Kidney epithelial cell (primary cell): ENCODE data around the gene OPN1LW. TPM values are rescaled to one million over a fixed set of nuclear protein-coding genes. Genes with fewer than 3 reads are reported as not detected.

Experiments
- DNase-seq: peaks from one replicate; pipeline ENCODE4 v3.0.0-alpha.2; 2010; ENCODE audit warnings: low read depth
- H3K27me3 ChIP-seq: 2 replicates; pipeline ENCODE4 v1.6.0; 2011; ENCODE audit warnings: low read length; ENCODE audit not compliant: control insufficient read depth, insufficient read depth
- H3K36me3 ChIP-seq: 2 replicates; pipeline ENCODE4 v1.5.1; 2011; ENCODE audit warnings: low read length; ENCODE audit not compliant: control insufficient read depth, insufficient read depth
- H3K4me3 ChIP-seq: 2 replicates; pipeline ENCODE4 v1.5.1; 2011; ENCODE audit warnings: low read depth, mild to moderate bottlenecking, control low read depth, low read length
- CTCF ChIP-seq: IDR thresholded peaks from 2 replicates; pipeline ENCODE4 v1.5.1; 2011; ENCODE audit warnings: mild to moderate bottlenecking, moderate library complexity, low read length, control low read depth, inconsistent platforms; ENCODE audit not compliant: insufficient read depth, poor library complexity, severe bottlenecking
- total RNA-seq: library from RNA; depleted of rRNA; stranded (reverse); fragments of >200 nt; gene quantifications from 2 replicates; pipeline ENCODE4 v1.2.3, GENCODE V29; 2015

Gene OPN1LW
- total RNA-seq, 1 donor from 2014 or later, result not detected

GRCh38 chrX:154120567-154120966 lies 23.5 kb upstream of the OPN1LW start:
- H3K27me3 ChIP-seq, result no peaks in the 10 kb centered on the region
- no peak for TF ChIP-seq CTCF
- H3K4me3 ChIP-seq, result no peak overlapping the region
- no peak for DNase-seq
- no peaks in the 10 kb centered on the region for H3K36me3 ChIP-seq

- H3K4me3 ChIP-seq, result no peak overlapping the region
- H3K27me3 ChIP-seq, result no peaks in the 10 kb centered on the region
- no peak for TF ChIP-seq CTCF
- no peak for DNase-seq
- no peaks in the 10 kb centered on the region for H3K36me3 ChIP-seq
Observed at GRCh38 chrX:154121207-154121606, 22.8 kb upstream of the OPN1LW start.

GRCh38 chrX:154121961-154122360 lies 22.1 kb upstream of the OPN1LW start:
- DNase-seq, result no peak
- Histone ChIP-seq H3K27me3 (no peaks in the 10 kb centered on the region), H3K36me3 (no peaks in the 10 kb centered on the region), H3K4me3 (no peak overlapping the region)
- no peak for TF ChIP-seq CTCF

GRCh38 chrX:154123241-154124219 lies 20.5 kb upstream of the OPN1LW start:
- H3K27me3 ChIP-seq, result no peaks in the 10 kb centered on the region
- TF ChIP-seq CTCF, result no peak
- no peaks in the 10 kb centered on the region for H3K36me3 ChIP-seq
- no peak overlapping the region for H3K4me3 ChIP-seq
- DNase-seq, result no peak

- no peak for DNase-seq
- H3K4me3 ChIP-seq, result no peak overlapping the region
Observed at GRCh38 chrX:154125391-154126040, 18.5 kb upstream of the OPN1LW start.

More at GRCh38 chrX:154125391-154126040, 18.5 kb upstream of the OPN1LW start:
- no peak for TF ChIP-seq CTCF
- no peaks in the 10 kb centered on the region for H3K27me3 ChIP-seq
- no peaks in the 10 kb centered on the region for H3K36me3 ChIP-seq
